ENCODE measurements around the gene SAPCD2. TPM values are rescaled to one million over a fixed set of nuclear protein-coding genes. Genes with fewer than 3 reads are reported as not detected.

The SAPCD2 gene
- total RNA-seq, 1 experiment from 2014 or later, result 29.8 TPM

DNA sequence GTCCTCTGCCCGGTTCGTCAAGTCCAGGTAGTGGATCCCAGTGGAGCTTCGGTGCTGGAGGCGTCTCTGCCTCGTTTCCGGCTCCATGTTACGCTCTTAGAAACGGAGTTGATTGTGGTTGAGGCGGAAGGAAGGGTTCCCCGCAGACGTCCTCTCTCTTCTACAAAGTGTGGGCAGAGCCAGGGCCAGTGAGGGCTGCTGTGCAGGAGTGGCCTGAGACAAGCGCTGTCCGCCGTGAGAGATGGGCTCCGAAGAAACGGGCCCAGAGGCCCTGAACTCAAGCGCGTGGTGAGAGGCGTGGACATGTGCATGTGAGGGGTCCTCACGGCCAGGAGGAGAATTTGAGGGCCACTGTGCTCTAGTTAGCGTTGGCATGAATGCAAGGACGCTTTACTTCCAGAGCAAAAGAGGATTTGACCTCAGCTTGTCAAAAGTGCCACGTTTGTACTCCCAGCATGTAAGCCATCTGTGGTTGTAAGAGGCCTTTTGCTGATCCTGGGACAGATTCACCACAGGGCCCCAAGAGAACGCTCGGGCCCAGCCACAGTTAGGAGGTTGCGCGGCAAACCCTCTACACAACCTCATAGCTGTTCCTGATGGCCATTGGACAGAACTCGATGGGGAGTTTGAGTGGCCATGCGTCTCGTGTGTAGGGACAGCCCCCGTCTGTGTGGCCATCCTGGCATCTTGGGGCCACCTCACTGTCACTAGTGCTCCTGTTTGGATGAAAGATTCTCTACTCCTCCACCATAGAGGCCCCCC, 26.6 kb upstream of the SAPCD2 start:
- Histone ChIP-seq H3K9ac (ENCODE audit: extremely low read depth, insufficient read length, low read length) (no peak overlapping the region), H3K27ac (ENCODE audit: insufficient read length, low read depth, low read length) (no peak overlapping the region), H2BK15ac (ENCODE audit: low read depth, low read length) (no peak overlapping the region), H3K9me3 (ENCODE audit: control insufficient read depth, low read depth, low read length) (peaks cover 5% of the 10 kb centered on the region), H3K23ac (ENCODE audit: insufficient read length, low read depth, low read length) (no peak overlapping the region), H2BK5ac (ENCODE audit: insufficient read length, low read length) (no peak overlapping the region), H2AK5ac (ENCODE audit: insufficient read length, low read length) (no peak overlapping the region), H3K4me2 (ENCODE audit: insufficient read depth, insufficient read length, low read length) (no peak overlapping the region), H3K4me1 (ENCODE audit: insufficient read depth, low read length) (no peaks in the 10 kb centered on the region), H4K5ac (ENCODE audit: insufficient read length, low read depth, low read length) (no peak overlapping the region), H3K14ac (ENCODE audit: insufficient read depth, low read length) (no peak overlapping the region), H2AFZ (ENCODE audit: low read length) (no peak overlapping the region), H2BK12ac (ENCODE audit: insufficient read length, low read depth, low read length) (no peak overlapping the region), H4K91ac (ENCODE audit: insufficient read length, low read depth, low read length) (no peak overlapping the region), H3K18ac (ENCODE audit: insufficient read length, low read depth, low read length) (no peak overlapping the region), H2BK120ac (ENCODE audit: low read depth, low read length, poor library complexity, severe bottlenecking) (no peak overlapping the region), H3K79me2 (ENCODE audit: insufficient read depth, low read length) (no peaks in the 10 kb centered on the region), H3K4ac (ENCODE audit: low read depth, low read length) (no peak overlapping the region), H4K8ac (replicated peaks; ENCODE audit: insufficient read length, low read depth, low read length) (no peak overlapping the region), H3K23me2 (ENCODE audit: insufficient read length, low read depth, low read length, poor library complexity, severe bottlenecking) (no peaks in the 10 kb centered on the region), H2BK20ac (ENCODE audit: low read depth, low read length, poor library complexity, severe bottlenecking) (no peak overlapping the region), H3K27me3 (ENCODE audit: insufficient read depth, low read length) (no peaks in the 10 kb centered on the region), H4K20me1 (ENCODE audit: control insufficient read depth, insufficient read depth, insufficient read length) (no peaks in the 10 kb centered on the region), H3T11ph (ENCODE audit: low read length) (no peak overlapping the region), H3K79me1 (ENCODE audit: insufficient read depth, low read depth, low read length, poor library complexity, severe bottlenecking) (no peaks in the 10 kb centered on the region), H3K56ac (ENCODE audit: insufficient read length, low read depth, low read length) (no peak overlapping the region)
- DNase-seq, result no peak
- peaks cover 14 to 41% (median 23%) of the 10 kb centered on the region in 3 experiments for H3K36me3 Mint-ChIP-seq (ENCODE audit: insufficient read depth in 1 of 3, low read depth in 3 of 3)
- no CpG with 5 or more reads among the region's 31 CpGs for WGBS (ENCODE audit: extremely low coverage, insufficient read length, low lambda C conversion rate)
- TF ChIP-seq, protein P1, sequence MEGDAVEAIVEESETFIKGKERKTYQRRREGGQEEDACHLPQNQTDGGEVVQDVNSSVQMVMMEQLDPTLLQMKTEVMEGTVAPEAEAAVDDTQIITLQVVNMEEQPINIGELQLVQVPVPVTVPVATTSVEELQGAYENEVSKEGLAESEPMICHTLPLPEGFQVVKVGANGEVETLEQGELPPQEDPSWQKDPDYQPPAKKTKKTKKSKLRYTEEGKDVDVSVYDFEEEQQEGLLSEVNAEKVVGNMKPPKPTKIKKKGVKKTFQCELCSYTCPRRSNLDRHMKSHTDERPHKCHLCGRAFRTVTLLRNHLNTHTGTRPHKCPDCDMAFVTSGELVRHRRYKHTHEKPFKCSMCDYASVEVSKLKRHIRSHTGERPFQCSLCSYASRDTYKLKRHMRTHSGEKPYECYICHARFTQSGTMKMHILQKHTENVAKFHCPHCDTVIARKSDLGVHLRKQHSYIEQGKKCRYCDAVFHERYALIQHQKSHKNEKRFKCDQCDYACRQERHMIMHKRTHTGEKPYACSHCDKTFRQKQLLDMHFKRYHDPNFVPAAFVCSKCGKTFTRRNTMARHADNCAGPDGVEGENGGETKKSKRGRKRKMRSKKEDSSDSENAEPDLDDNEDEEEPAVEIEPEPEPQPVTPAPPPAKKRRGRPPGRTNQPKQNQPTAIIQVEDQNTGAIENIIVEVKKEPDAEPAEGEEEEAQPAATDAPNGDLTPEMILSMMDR (conservative IDR thresholded peaks at IDR 0.05), result no peak
- H3K27ac Mint-ChIP-seq, result no peak overlapping the region
- no peak overlapping the region for H3K4me3 Mint-ChIP-seq
- no peaks in the 10 kb centered on the region for H3K27me3 Mint-ChIP-seq (ENCODE audit: low read depth)
- no peaks in the 10 kb centered on the region for H3K4me1 Mint-ChIP-seq
- H3K9me3 Mint-ChIP-seq, result peaks cover 0 to 4% of the 10 kb centered on the region in 2 experiments; a peak in 2 of 5 replicates

All from H9 (cell line).